NB4 (cell line): ENCODE measurements around the gene ADRM1.

Source experiments
- DNase-seq: peaks from one replicate; pipeline ENCODE4 v3.0.0; 2010; ENCODE audit warnings: low read depth
- H3K4me3 ChIP-seq: one replicate; pipeline ENCODE4 v1.5.1; 2011; ENCODE audit warnings: mild to moderate bottlenecking, low read depth, low read length, moderate library complexity
- MYC ChIP-seq: IDR thresholded peaks from 2 replicates; pipeline ENCODE4 v1.6.1; 2011; ENCODE audit warnings: low read depth, low read length
- POLR2A ChIP-seq: IDR thresholded peaks from 2 replicates; pipeline ENCODE4 v1.6.1; 2011; ENCODE audit warnings: mild to moderate bottlenecking; ENCODE audit not compliant: insufficient read length; ENCODE audit errors: extremely low read depth
- TF ChIP-seq, protein P1 (sequence below): IDR thresholded peaks from 2 replicates; pipeline ENCODE4 v1.6.1; 2011; ENCODE audit warnings: low read depth, low read length
- TF ChIP-seq, protein P2 (sequence below): IDR thresholded peaks from one replicate; pipeline ENCODE4 v1.5.1; 2012; ENCODE audit warnings: low read depth, low read length

ADRM1 gene, protein sequence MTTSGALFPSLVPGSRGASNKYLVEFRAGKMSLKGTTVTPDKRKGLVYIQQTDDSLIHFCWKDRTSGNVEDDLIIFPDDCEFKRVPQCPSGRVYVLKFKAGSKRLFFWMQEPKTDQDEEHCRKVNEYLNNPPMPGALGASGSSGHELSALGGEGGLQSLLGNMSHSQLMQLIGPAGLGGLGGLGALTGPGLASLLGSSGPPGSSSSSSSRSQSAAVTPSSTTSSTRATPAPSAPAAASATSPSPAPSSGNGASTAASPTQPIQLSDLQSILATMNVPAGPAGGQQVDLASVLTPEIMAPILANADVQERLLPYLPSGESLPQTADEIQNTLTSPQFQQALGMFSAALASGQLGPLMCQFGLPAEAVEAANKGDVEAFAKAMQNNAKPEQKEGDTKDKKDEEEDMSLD

DNA sequence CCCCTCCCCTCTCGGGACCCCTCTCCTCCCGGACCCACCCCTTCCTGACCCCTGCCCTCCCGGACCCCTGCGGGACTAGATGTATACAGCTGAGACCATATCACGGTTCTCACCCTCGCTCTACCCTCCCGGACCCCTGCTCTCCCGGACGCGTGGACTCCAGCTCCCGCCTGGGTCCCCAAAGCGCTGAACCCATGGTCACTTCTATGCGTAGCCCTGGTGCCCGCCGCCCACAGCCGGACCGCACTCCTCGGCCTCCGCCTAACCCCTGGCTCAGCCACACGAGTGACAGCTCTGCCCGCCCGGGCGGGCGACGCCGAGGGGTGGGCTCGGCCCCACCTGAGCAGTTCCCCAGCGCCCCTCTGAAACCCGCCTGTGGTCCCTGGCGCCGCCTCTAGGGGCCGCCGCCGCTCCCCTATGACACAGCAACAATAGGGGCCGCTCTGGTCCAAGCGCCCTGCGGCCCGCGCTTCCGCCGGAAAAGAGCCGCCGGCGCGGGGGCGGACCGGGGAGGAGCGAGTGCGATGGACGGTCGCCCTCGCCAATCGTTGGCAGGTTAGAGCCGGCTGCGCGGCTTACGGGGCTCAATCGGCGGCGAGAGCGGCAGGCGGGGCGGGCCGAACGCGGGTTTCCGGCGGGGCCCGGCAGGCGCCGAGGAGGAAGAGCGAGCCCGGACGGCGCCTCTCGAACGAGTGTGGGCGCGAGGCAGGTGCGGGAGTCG lies at the start of gene ADRM1:
TSS of gene ADRM1 (plus strand) at position 657 of the 721 bp plus-strand sequence. CDS start 572 bp downstream, outside the sequence.
- TF ChIP-seq MYC: peak; percentile 63; the same call in 1 of the 2 replicates
- peak; percentile 78 for TF ChIP-seq POLR2A
- TF ChIP-seq, protein P1, sequence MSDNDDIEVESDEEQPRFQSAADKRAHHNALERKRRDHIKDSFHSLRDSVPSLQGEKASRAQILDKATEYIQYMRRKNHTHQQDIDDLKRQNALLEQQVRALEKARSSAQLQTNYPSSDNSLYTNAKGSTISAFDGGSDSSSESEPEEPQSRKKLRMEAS: no peak; the same call in 1 of the 2 replicates
- TF ChIP-seq, protein P2, sequence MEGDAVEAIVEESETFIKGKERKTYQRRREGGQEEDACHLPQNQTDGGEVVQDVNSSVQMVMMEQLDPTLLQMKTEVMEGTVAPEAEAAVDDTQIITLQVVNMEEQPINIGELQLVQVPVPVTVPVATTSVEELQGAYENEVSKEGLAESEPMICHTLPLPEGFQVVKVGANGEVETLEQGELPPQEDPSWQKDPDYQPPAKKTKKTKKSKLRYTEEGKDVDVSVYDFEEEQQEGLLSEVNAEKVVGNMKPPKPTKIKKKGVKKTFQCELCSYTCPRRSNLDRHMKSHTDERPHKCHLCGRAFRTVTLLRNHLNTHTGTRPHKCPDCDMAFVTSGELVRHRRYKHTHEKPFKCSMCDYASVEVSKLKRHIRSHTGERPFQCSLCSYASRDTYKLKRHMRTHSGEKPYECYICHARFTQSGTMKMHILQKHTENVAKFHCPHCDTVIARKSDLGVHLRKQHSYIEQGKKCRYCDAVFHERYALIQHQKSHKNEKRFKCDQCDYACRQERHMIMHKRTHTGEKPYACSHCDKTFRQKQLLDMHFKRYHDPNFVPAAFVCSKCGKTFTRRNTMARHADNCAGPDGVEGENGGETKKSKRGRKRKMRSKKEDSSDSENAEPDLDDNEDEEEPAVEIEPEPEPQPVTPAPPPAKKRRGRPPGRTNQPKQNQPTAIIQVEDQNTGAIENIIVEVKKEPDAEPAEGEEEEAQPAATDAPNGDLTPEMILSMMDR: peak; percentile 85
- peak within 1 kb of the TSS; percentile 96 for H3K4me3 ChIP-seq
- peak; percentile 99 for DNase-seq

- TF ChIP-seq, protein P2: no peak
- no peak for TF ChIP-seq POLR2A
- TF ChIP-seq, protein P1: no peak
- TF ChIP-seq MYC: no peak
- DNase-seq: no peak
- no peak overlapping the region for H3K4me3 ChIP-seq
Observed at GRCh38 chr20:62253398-62253797, 49.4 kb upstream of the ADRM1 start.

DNA sequence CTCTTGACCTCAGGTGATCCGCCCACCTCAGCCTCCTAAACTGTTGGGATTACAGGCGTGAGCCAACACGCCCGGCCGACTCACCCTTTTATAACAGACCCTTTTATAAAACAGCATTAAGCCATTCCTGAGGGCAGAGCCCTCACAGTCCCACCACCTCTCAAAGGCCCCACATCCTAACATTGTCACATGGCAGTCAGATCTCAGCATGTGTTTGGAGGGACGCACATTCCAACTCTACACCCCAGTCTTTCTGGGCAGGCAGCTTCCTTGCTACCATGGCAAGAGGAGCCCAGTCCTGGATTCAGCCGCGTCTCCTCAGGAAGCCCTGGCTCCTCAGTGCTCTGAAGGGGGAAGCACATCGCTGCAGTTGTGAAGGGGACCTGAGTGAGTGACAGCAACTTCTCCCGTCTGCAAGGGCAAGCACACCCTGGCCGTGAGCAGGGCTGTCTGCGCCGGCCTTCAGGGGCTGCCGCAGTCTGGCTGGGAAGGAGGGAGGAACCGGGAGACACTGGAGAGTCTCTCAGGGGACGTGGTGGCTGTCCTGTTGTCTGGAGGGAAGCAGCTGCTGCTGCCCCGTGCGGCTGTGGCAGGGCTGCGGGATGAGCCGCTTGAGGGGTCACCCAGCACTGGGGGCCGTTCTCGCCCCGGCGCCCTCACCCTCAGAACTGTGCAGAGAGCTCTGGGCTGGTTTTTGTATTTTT lies 48.6 kb upstream of the ADRM1 start:
- no peak for TF ChIP-seq MYC
- TF ChIP-seq POLR2A: no peak
- TF ChIP-seq, protein P2: no peak
- TF ChIP-seq, protein P1: no peak
- no peak for DNase-seq
- H3K4me3 ChIP-seq: no peak overlapping the region

DNA sequence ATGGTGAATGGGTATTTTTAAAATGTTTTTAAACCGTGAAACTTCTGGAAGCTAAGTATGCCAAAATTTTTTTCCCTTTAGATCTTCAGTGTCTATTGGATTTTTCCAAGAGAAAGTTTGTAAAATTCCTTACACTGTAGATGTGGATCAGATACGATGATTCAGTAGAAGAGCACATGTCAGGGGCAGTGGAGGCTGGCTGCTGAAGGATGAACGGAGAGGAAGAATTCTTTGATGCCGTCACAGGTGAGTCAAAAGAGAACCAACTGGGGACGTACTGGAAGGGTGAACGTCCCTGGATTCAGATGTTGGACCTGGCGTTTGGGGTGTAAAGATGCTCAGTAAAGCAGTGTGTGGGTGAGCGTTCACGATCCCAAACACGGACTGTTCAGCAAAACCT lies 46.8 kb upstream of the ADRM1 start:
- no peak overlapping the region for H3K4me3 ChIP-seq
- no peak for DNase-seq
- TF ChIP-seq, protein P2: no peak
- TF ChIP-seq, protein P1: no peak
- TF ChIP-seq POLR2A (no peak), MYC (no peak)

DNA sequence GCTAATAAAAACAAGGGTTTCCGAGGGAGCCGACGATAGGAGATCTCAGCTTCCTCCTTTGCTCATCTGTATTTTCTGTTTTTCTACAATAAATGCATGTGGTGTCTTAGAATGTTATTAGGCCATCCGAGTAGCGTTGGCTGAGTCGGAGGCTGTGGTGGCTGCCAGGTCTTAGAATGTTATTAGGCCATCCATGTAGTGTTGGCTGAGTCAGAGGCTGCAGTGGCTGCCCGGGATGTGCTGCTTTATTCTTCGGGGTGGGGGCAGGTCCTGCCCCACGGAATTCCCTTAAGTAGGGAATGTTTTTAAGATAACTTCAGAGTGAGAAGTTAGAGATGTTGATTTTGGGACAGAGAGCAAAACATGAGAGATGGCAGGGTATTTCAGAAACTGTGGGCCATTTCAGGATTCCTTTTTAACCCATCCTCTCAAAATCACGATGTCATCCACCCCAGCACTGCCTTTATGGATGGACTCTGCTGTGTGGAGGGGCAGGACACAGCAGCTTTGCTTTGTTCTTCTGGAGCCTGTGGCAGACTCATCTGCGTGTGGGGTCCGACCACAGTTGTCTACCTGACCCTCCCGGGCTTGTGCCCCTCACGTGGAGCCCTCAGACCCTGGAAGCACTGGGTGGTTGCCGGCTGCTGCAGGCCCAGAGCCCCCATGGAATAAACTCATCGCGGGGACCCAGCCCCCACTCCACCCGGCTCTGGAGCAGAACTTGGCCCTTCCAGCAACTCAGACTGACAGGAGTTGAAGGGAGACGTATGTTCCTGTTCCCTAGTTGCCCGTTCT lies 44.1 kb upstream of the ADRM1 start:
- H3K4me3 ChIP-seq: no peak overlapping the region

More for the DNA sequence above, 44.1 kb upstream of the ADRM1 start:
- TF ChIP-seq MYC (no peak), POLR2A (no peak)
- TF ChIP-seq, protein P1: no peak
- TF ChIP-seq, protein P2: no peak
- DNase-seq: no peak
